HepG2 (cell line): ENCODE results near the gene PPP2R2D. TPM values are rescaled to one million over a fixed set of nuclear protein-coding genes. Genes with fewer than 3 reads are reported as not detected.
"Not testable (repeated sequence)": the region's sequence is repeated elsewhere in the genome, so short reads cannot be mapped to it uniquely, and the experiment has no call there.

Experiments used
- ATAC-seq: fragments of 200-7000 bp; cut with Tn5 transposase; 3 replicates; pipeline ENCODE4 v1.9.1; 2020; ENCODE audit warnings: mild to moderate bottlenecking, moderate library complexity
- BruUV-seq: library from RNA; stranded (reverse); fragments of 400-500 nt; replicated peaks from 2 replicates; lab custom pipeline; 2021; lab: Mats Ljungman, UMichigan
- CTCF ChIA-PET: fragments of 300-600 bp; formaldehyde crosslinking; extraction: SDS; loops from one replicate; lab custom pipeline; 2021; ENCODE audit warnings: low total read pairs, inconsistent platforms, low intra/inter-chr PET ratio; lab: Yijun Ruan, JAX
- POLR2A ChIA-PET: fragments of 350-600 bp; sonication (Branson Sonifier 250); formaldehyde crosslinking; loops from one replicate; lab custom pipeline; 2020; ENCODE audit warnings: antibody characterized with exemption, inconsistent platforms; lab: Yijun Ruan, JAX
- DNase-seq: peaks from one replicate; pipeline ENCODE4 v3.0.0-alpha.2; 2015; ENCODE audit warnings: low spot score
- FAIRE-seq: peaks from 3 replicates; lab custom pipeline; 2011; peaks lifted over from hg19 to GRCh38; lab: Jason Lieb, UNC
- H2AFZ ChIP-seq: one replicate; pipeline ENCODE4 v1.6.1; 2011; ENCODE audit warnings: low read length, inconsistent platforms
- H3K27ac ChIP-seq: fragments of 300-600 bp; 3 replicates; pipeline ENCODE4 v1.8.0; 2011; ENCODE audit warnings: mixed run types, mild to moderate bottlenecking, mixed read lengths, low read length, inconsistent platforms; ENCODE audit not compliant: insufficient read depth; ENCODE audit errors: extremely low read length
- H3K27me3 ChIP-seq, 2 experiments: fragments of 200-600 bp in 1 of 2; 2 replicates in 1 of 2; 3 replicates in 1 of 2; pipeline versions ENCODE4 v1.6.0 to v1.8.0; 2011; ENCODE audit warnings: low read length in 2 of 2, mild to moderate bottlenecking in 2 of 2, moderate library complexity in 2 of 2, inconsistent platforms in 1 of 2; ENCODE audit not compliant: insufficient read depth in 2 of 2, control insufficient read depth in 1 of 2
- H3K36me3 ChIP-seq, 2 experiments: fragments of 200-600 bp in 1 of 2; replicated peaks in 1 of 2; 2 replicates in 1 of 2; 3 replicates in 1 of 2; pipeline versions ENCODE4 v1.5.1 to v1.8.0; 2011; ENCODE audit warnings: low read length in 2 of 2, inconsistent platforms in 1 of 2; ENCODE audit not compliant: insufficient read depth in 2 of 2, control insufficient read depth in 1 of 2
- H3K4me1 ChIP-seq: 2 replicates; pipeline ENCODE4 v1.5.1; 2012; ENCODE audit warnings: low read length, inconsistent platforms; ENCODE audit not compliant: insufficient read depth
- H3K4me2 ChIP-seq: 2 replicates; pipeline ENCODE4 v1.6.0; 2011; ENCODE audit warnings: low read depth, low read length, inconsistent platforms
- H3K4me3 ChIP-seq, 3 experiments: fragments of 200-600 bp in 1 of 3; sonication (generic), shearing (Covaris generic) in 1 of 3; replicated peaks in 1 of 3; 2 replicates each; pipeline ENCODE4 v1.5.1; 2011 to 2016; ENCODE audit warnings: low read length in 3 of 3, inconsistent platforms in 2 of 3, low read depth in 2 of 3, mild to moderate bottlenecking in 2 of 3, control low read depth in 1 of 3, mixed read lengths in 1 of 3; ENCODE audit not compliant: insufficient read depth in 1 of 3
- H3K79me2 ChIP-seq: one replicate; pipeline ENCODE4 v1.6.1; 2011; ENCODE audit warnings: low read length, inconsistent platforms; ENCODE audit not compliant: insufficient read depth
- H3K9ac ChIP-seq: 2 replicates; pipeline ENCODE4 v1.6.0; 2011; ENCODE audit warnings: mild to moderate bottlenecking, low read depth, low read length, inconsistent platforms; ENCODE audit not compliant: insufficient read depth
- H3K9me3 ChIP-seq: 2 replicates; pipeline ENCODE4 v1.5.1; 2012; ENCODE audit warnings: mild to moderate bottlenecking, low read length
- H4K20me1 ChIP-seq: 2 replicates; pipeline ENCODE4 v1.6.0; 2011; ENCODE audit warnings: inconsistent platforms, mild to moderate bottlenecking, low read length, moderate library complexity; ENCODE audit not compliant: insufficient read depth
- WGBS: methylation state at CpG from one replicate; pipeline ENCODE4 v1.1.6; 2017; ENCODE audit warnings: low lambda C conversion rate; 5-methylcytosine and 5-hydroxymethylcytosine counted together
- in situ Hi-C: cut with HindIII; loops from 2 replicates; pipeline ENCODE4 v1.10.0; 2017; ENCODE audit warnings: low pct_unique_long_range_greater_than_20kb; ENCODE audit not compliant: extremely low pct_ligation_motif_present
- intact Hi-C: fragments of 100-400 bp; cut with micrococcal nuclease; formaldehyde crosslinking; loops from one replicate; pipeline ENCODE4 v1.10.0; 2022; ENCODE audit not compliant: unreplicated experiment
- polyA plus RNA-seq, 8 experiments: library from polyadenylated mRNA; depleted of rRNA in 3 of 8; stranded (reverse) in 7 of 8; unstranded in 1 of 8; fragments of >200 nt; fragmentation: Illumina TruSeq in 4 of 8; extraction: Trizol in 4 of 8; gene quantifications; 2 replicates each; pipeline versions ENCODE4 v1.2.1 to v1.2.3, GENCODE V29; 2011 to 2016; ENCODE audit warnings: low read depth in 4 of 8, missing spikeins in 1 of 8, mixed read lengths in 1 of 8; ENCODE audit not compliant: insufficient read depth in 1 of 8
- total RNA-seq, 5 experiments: library from RNA; depleted of rRNA; stranded (reverse); fragments of >200 nt; fragmentation: Illumina TruSeq; extraction: Trizol; gene quantifications; 2 replicates each; pipeline ENCODE4 v1.2.3, GENCODE V29; 2016; ENCODE audit warnings: low read depth in 1 of 5
- TF ChIP-seq, protein P1 (sequence below): sonication (generic); formaldehyde crosslinking; IDR thresholded peaks from 2 replicates; pipeline ENCODE4 v1.4.0; 2020; ENCODE audit warnings: missing genetic modification reagents
- TF ChIP-seq, protein P2 (sequence below): sonication (generic); formaldehyde crosslinking; IDR thresholded peaks from 2 replicates; pipeline ENCODE4 v1.4.0; 2020; ENCODE audit warnings: missing genetic modification reagents, borderline replicate concordance

Gene PPP2R2D
- total and polyA plus RNA-seq, 2 of the 13 experiments (the other 11 are each of a cell fraction or from before 2014, with no cell fraction given) = 32.7 to 33.2 TPM

DNA sequence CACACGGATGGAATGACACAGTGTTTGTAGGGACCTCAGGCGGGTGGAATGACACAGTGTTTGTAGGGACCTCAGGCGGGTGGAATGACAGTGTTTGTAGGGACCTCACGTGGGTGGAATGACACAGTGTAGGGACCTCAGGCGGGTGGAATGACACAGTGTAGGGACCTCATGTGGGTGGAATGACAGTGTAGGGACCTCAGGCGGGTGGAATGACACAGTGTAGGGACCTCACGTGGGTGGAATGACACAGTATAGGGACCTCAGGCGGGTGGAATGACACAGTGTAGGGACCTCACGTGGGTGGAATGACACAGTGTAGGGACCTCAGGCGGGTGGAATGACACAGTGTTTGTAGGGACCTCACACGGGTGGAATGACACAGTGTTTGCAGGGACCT, 16.7 kb downstream of the PPP2R2D start:
- Histone ChIP-seq H4K20me1 (peaks cover 35% of the 10 kb centered on the region), H3K79me2 (peaks cover 83% of the 10 kb centered on the region), H3K4me1 (peaks cover 21% of the 10 kb centered on the region; the same call in 1 of the 2 replicates)
- H2AFZ ChIP-seq, H3K4me2 ChIP-seq, DNase-seq, CTCF ChIA-PET, H3K36me3 ChIP-seq, H3K27me3 ChIP-seq, intact Hi-C loops, in situ Hi-C loops, H3K27ac ChIP-seq, H3K4me3 ChIP-seq, FAIRE-seq, H3K9me3 ChIP-seq, BruUV-seq, POLR2A ChIA-PET, H3K9ac ChIP-seq, ATAC-seq: not testable (repeated sequence)
- 93% methylated on average over 11 of the region's 11 CpGs for WGBS

DNA sequence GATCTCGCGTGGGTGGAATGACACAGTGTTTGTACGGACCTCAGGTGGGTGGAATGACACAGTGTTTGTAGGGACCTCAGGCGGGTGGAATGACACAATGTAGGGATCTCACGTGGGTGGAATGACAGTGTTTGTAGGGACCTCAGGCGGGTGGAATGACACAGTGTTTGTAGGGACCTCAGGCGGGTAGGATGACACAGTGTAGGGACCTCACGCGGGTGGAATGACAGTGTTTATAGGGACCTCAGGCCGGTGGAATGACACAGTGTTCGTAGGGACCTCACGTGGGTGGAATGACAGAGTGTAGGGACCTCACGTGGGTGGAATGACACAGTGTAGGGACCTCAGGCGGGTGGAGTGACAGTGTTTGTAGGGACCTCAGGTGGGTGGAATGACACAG, 18.7 kb downstream of the PPP2R2D start:
- H3K27me3 ChIP-seq, H2AFZ ChIP-seq, CTCF ChIA-PET, intact Hi-C loops, DNase-seq, FAIRE-seq, in situ Hi-C loops, H3K9me3 ChIP-seq, H3K9ac ChIP-seq, POLR2A ChIA-PET, H3K36me3 ChIP-seq, H3K4me3 ChIP-seq, H3K4me2 ChIP-seq, ATAC-seq, H3K27ac ChIP-seq, BruUV-seq: not testable (repeated sequence)
- Histone ChIP-seq H4K20me1 (peaks cover 36% of the 10 kb centered on the region), H3K79me2 (peaks cover 84% of the 10 kb centered on the region), H3K4me1 (0 out of 2 replicates have a peak, but pooled peaks cover 11% of the 10 kb centered on the region)
- WGBS = 95% methylated on average over 14 of the region's 14 CpGs

DNA sequence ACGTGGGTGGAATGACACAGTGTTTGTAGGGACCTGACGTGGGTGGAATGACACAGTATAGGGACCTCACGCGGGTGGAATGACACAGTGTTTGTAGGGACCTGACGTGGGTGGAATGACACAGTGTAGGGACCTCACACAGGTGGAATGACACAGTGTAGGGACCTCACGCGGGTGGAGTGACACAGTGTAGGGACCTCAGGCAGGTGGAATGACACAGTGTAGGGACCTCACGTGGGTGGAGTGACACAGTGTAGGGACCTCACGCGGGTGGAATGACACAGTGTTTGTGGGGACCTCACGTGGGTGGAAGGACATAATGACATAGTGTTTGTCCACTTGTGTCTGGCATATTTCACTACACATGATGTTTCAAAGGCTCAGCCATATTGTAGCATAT, 19.3 kb downstream of the PPP2R2D start:
- WGBS = 98% methylated on average over 11 of the region's 11 CpGs
- H3K79me2 ChIP-seq = peaks cover 84% of the 10 kb centered on the region
- H3K9me3 ChIP-seq = peaks cover 3% of the 10 kb centered on the region
- H3K27me3 ChIP-seq = no peaks in the 10 kb centered on the region
- CTCF ChIA-PET = no interaction called here
- H3K27ac ChIP-seq = no peak overlapping the region
- H3K36me3 ChIP-seq = peaks cover 0 to 2% of the 10 kb centered on the region in 2 experiments; a peak in 1 of 5 replicates
- H3K4me2 ChIP-seq = no peak overlapping the region
- H4K20me1 ChIP-seq = peaks cover 39% of the 10 kb centered on the region
- FAIRE-seq (no peak), DNase-seq (no peak), ATAC-seq (no peak)
- no peak overlapping the region for H2AFZ ChIP-seq
- BruUV-seq = no TSS peak
- H3K4me1 ChIP-seq = 0 out of 2 replicates have a peak, but pooled peaks cover 11% of the 10 kb centered on the region
- intact Hi-C loops = no loop called here
- H3K9ac ChIP-seq = no peak overlapping the region
- TF ChIP-seq, protein P1, sequence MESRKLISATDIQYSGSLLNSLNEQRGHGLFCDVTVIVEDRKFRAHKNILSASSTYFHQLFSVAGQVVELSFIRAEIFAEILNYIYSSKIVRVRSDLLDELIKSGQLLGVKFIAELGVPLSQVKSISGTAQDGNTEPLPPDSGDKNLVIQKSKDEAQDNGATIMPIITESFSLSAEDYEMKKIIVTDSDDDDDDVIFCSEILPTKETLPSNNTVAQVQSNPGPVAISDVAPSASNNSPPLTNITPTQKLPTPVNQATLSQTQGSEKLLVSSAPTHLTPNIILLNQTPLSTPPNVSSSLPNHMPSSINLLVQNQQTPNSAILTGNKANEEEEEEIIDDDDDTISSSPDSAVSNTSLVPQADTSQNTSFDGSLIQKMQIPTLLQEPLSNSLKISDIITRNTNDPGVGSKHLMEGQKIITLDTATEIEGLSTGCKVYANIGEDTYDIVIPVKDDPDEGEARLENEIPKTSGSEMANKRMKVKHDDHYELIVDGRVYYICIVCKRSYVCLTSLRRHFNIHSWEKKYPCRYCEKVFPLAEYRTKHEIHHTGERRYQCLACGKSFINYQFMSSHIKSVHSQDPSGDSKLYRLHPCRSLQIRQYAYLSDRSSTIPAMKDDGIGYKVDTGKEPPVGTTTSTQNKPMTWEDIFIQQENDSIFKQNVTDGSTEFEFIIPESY (CRISPR knock-in tag) = 0 out of 2 replicates have a peak, but pooled peaks have one; percentile 14
- TF ChIP-seq, protein P2, sequence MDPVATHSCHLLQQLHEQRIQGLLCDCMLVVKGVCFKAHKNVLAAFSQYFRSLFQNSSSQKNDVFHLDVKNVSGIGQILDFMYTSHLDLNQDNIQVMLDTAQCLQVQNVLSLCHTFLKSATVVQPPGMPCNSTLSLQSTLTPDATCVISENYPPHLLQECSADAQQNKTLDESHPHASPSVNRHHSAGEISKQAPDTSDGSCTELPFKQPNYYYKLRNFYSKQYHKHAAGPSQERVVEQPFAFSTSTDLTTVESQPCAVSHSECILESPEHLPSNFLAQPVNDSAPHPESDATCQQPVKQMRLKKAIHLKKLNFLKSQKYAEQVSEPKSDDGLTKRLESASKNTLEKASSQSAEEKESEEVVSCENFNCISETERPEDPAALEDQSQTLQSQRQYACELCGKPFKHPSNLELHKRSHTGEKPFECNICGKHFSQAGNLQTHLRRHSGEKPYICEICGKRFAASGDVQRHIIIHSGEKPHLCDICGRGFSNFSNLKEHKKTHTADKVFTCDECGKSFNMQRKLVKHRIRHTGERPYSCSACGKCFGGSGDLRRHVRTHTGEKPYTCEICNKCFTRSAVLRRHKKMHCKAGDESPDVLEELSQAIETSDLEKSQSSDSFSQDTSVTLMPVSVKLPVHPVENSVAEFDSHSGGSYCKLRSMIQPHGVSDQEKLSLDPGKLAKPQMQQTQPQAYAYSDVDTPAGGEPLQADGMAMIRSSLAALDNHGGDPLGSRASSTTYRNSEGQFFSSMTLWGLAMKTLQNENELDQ = no peak
- TF ChIP-seq, all 625 proteins: peak for 1
- POLR2A ChIA-PET = no interaction called here
- H3K4me3 ChIP-seq = no peak overlapping the region
- in situ Hi-C loops = no loop called here
